ENCODE results near the gene SPESP1.

DNA sequence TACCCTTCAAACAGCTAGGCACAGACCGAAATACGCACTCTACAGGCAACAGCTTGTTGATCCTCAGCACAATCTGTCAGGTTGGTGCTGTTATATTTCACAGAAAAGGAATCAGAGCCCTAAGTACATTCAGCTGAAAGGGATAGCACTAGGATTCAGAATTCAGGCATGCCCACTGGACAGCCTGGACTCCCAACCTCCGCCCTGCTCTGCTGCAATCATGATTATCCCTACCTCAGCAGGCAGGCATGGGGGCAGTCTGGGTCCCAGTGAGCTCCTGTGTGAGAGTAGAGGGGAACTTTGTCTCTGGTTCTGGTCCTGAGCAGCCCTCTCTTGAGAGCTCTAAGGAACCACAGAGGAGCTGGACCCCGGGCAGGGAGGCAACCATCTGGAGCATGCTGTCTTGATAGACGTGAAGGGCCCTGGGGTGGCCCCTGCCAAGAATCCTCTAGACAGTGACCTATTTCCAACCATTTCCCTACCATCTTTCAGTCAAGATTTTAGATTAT, 60.7 kb downstream of the SPESP1 start:
- TF ChIP-seq, protein P1, sequence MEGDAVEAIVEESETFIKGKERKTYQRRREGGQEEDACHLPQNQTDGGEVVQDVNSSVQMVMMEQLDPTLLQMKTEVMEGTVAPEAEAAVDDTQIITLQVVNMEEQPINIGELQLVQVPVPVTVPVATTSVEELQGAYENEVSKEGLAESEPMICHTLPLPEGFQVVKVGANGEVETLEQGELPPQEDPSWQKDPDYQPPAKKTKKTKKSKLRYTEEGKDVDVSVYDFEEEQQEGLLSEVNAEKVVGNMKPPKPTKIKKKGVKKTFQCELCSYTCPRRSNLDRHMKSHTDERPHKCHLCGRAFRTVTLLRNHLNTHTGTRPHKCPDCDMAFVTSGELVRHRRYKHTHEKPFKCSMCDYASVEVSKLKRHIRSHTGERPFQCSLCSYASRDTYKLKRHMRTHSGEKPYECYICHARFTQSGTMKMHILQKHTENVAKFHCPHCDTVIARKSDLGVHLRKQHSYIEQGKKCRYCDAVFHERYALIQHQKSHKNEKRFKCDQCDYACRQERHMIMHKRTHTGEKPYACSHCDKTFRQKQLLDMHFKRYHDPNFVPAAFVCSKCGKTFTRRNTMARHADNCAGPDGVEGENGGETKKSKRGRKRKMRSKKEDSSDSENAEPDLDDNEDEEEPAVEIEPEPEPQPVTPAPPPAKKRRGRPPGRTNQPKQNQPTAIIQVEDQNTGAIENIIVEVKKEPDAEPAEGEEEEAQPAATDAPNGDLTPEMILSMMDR (IDR thresholded peaks at IDR 0.05): no peak
- TF ChIP-seq POLR2A (IDR thresholded peaks at IDR 0.05): no peak
